ENCODE measurements around the gene HTR6.

- TF ChIP-seq CTCF (IDR thresholded peaks at IDR 0.05) (no peak), POLR2A (IDR thresholded peaks at IDR 0.05) (no peak)
Observed at GRCh38 chr1:19678931-19679453, 14.3 kb downstream of the HTR6 start.

Data from uterus (tissue), 2 donors.